Measurements from ENCODE around the gene ABCA4.

The ABCA4 gene

GRCh38 chr1:93961906-93962305 is 159.0 kb downstream of the ABCA4 start:
- Histone ChIP-seq H3K9ac (ENCODE audit: low read depth, low read length, poor library complexity, severe bottlenecking) (no peak overlapping the region), H4K20me1 (ENCODE audit: insufficient read depth, low read length, poor library complexity, severe bottlenecking) (no peaks in the 10 kb centered on the region), H3K4me1 (ENCODE audit: insufficient read depth, low read length, poor library complexity, severe bottlenecking) (no peaks in the 10 kb centered on the region), H3K27me3 (ENCODE audit: insufficient read depth, low read length, poor library complexity, severe bottlenecking) (no peaks in the 10 kb centered on the region), H2AFZ (ENCODE audit: low read length) (no peak overlapping the region), H3K9me2 (replicated peaks; ENCODE audit: low read depth, low read length) (no peaks in the 10 kb centered on the region), H3K79me2 (ENCODE audit: insufficient read depth, low read length) (no peaks in the 10 kb centered on the region), H3K36me3 (ENCODE audit: insufficient read depth, low read length) (no peaks in the 10 kb centered on the region), H3F3A (ENCODE audit: low read depth) (no peaks in the 10 kb centered on the region), H3K9me3 (ENCODE audit: insufficient read depth, low read depth, low read length) (no peaks in the 10 kb centered on the region), H3K4me2 (ENCODE audit: low read depth, low read length, poor library complexity, severe bottlenecking) (no peak overlapping the region), H3K4me3 (ENCODE audit: low read length, poor library complexity, severe bottlenecking) (no peak overlapping the region)
- TF ChIP-seq CTCF (conservative IDR thresholded peaks at IDR 0.05; ENCODE audit: low read length), result no peak
- TF ChIP-seq EZH2phosphoT487 (IDR thresholded peaks at IDR 0.05; ENCODE audit: borderline replicate concordance), result no peak

- no peak for TF ChIP-seq EZH2phosphoT487 (IDR thresholded peaks at IDR 0.05; ENCODE audit: borderline replicate concordance)
- TF ChIP-seq CTCF (conservative IDR thresholded peaks at IDR 0.05; ENCODE audit: low read length), result no peak
- Histone ChIP-seq H3K27me3 (ENCODE audit: insufficient read depth, low read length, poor library complexity, severe bottlenecking) (no peaks in the 10 kb centered on the region), H3K9ac (ENCODE audit: low read depth, low read length, poor library complexity, severe bottlenecking) (no peak overlapping the region), H3K4me1 (ENCODE audit: insufficient read depth, low read length, poor library complexity, severe bottlenecking) (no peaks in the 10 kb centered on the region), H3K79me2 (ENCODE audit: insufficient read depth, low read length) (no peaks in the 10 kb centered on the region), H4K20me1 (ENCODE audit: insufficient read depth, low read length, poor library complexity, severe bottlenecking) (no peaks in the 10 kb centered on the region), H3K36me3 (ENCODE audit: insufficient read depth, low read length) (no peaks in the 10 kb centered on the region), H3K9me2 (replicated peaks; ENCODE audit: low read depth, low read length) (no peaks in the 10 kb centered on the region), H2AFZ (ENCODE audit: low read length) (no peak overlapping the region), H3K4me2 (ENCODE audit: low read depth, low read length, poor library complexity, severe bottlenecking) (no peak overlapping the region), H3F3A (ENCODE audit: low read depth) (no peaks in the 10 kb centered on the region), H3K9me3 (ENCODE audit: insufficient read depth, low read depth, low read length) (no peaks in the 10 kb centered on the region), H3K4me3 (ENCODE audit: low read length, poor library complexity, severe bottlenecking) (no peak overlapping the region)
Observed at GRCh38 chr1:93961443-93961842, 159.5 kb downstream of the ABCA4 start.

- Histone ChIP-seq H3K79me2 (ENCODE audit: insufficient read depth, low read length) (no peaks in the 10 kb centered on the region), H4K20me1 (ENCODE audit: insufficient read depth, low read length, poor library complexity, severe bottlenecking) (no peaks in the 10 kb centered on the region), H3K4me3 (ENCODE audit: low read length, poor library complexity, severe bottlenecking) (no peak overlapping the region), H3K27me3 (ENCODE audit: insufficient read depth, low read length, poor library complexity, severe bottlenecking) (no peaks in the 10 kb centered on the region), H3K9me3 (ENCODE audit: insufficient read depth, low read depth, low read length) (peaks cover 6% of the 10 kb centered on the region), H2AFZ (ENCODE audit: low read length) (no peak overlapping the region), H3K4me2 (ENCODE audit: low read depth, low read length, poor library complexity, severe bottlenecking) (no peak overlapping the region), H3K9me2 (replicated peaks; ENCODE audit: low read depth, low read length) (no peaks in the 10 kb centered on the region), H3K9ac (ENCODE audit: low read depth, low read length, poor library complexity, severe bottlenecking) (no peak overlapping the region), H3K36me3 (ENCODE audit: insufficient read depth, low read length) (no peaks in the 10 kb centered on the region), H3K4me1 (ENCODE audit: insufficient read depth, low read length, poor library complexity, severe bottlenecking) (no peaks in the 10 kb centered on the region), H3F3A (ENCODE audit: low read depth) (no peaks in the 10 kb centered on the region)
- no peak for TF ChIP-seq EZH2phosphoT487 (IDR thresholded peaks at IDR 0.05; ENCODE audit: borderline replicate concordance)
- no peak for TF ChIP-seq CTCF (conservative IDR thresholded peaks at IDR 0.05; ENCODE audit: low read length)
Observed at GRCh38 chr1:93960641-93961147, 160.3 kb downstream of the ABCA4 start.

Data from Loucy (cell line).